HG03558 (cell line): ENCODE results near the gene C4A.
"Not testable (repeated sequence)": the region's sequence is repeated elsewhere in the genome, so short reads cannot be mapped to it uniquely, and the experiment has no call there.

Experiments used
- ATAC-seq: cut with Tn5 transposase; IDR thresholded peaks from one replicate; pipeline ENCODE4 v1.9.1; 2021; ENCODE audit warnings: moderate number of reproducible peaks; ENCODE audit not compliant: unreplicated experiment; ENCODE audit errors: extremely low read depth

C4A gene

GRCh38 chr6:31958741-31959739 lies 22.8 kb upstream of the C4A start, which contains the start of the genes NELFE and SKIC2:
Gene NELFE (minus strand): TSS chr6:31958971. CDS start chr6:31958446, 525 bp downstream.
Gene SKIC2 (plus strand): TSS chr6:31959175. CDS start chr6:31959193, 18 bp downstream.
- ATAC-seq: peak; percentile 89

- no peak for ATAC-seq
These were observed 20.2 kb upstream of the C4A start for GRCh38 chr6:31961616-31962015.

GRCh38 chr6:31963921-31964320 lies 17.9 kb upstream of the C4A start:
- ATAC-seq: no peak

GRCh38 chr6:31965700-31966099 lies 16.2 kb upstream of the C4A start:
- ATAC-seq: no peak

- no peak for ATAC-seq
These were observed 15.4 kb upstream of the C4A start for GRCh38 chr6:31966506-31966905.

- no peak for ATAC-seq
These were observed 14.6 kb upstream of the C4A start for GRCh38 chr6:31966997-31967925.

GRCh38 chr6:31967926-31968320 lies 13.9 kb upstream of the C4A start:
- ATAC-seq: no peak

GRCh38 chr6:31968326-31968725 lies 13.5 kb upstream of the C4A start:
- ATAC-seq: no peak

GRCh38 chr6:31968791-31969711 lies 12.8 kb upstream of the C4A start:
- no peak for ATAC-seq

- ATAC-seq: no peak
These were observed 11.9 kb upstream of the C4A start for GRCh38 chr6:31969712-31970603.

- no peak for ATAC-seq
These were observed 11.1 kb upstream of the C4A start for GRCh38 chr6:31970604-31971271.

- no peak for ATAC-seq
These were observed 10.4 kb upstream of the C4A start for GRCh38 chr6:31971279-31971992.

GRCh38 chr6:31971993-31972708 lies 9.7 kb upstream of the C4A start, which contains the start of gene DXO:
Gene DXO (minus strand): TSS chr6:31972138. CDS start chr6:31971675, 463 bp downstream.
- peak; percentile 57 for ATAC-seq

- ATAC-seq: no peak
These were observed 9.0 kb upstream of the C4A start for GRCh38 chr6:31972709-31973350.

GRCh38 chr6:31976065-31976464 lies 5.8 kb upstream of the C4A start:
- ATAC-seq: not testable (repeated sequence)

- no peak for ATAC-seq
These were observed 3.9 kb upstream of the C4A start for GRCh38 chr6:31977816-31978431.
